Measurements from ENCODE around the gene HRH3.
A peak's percentile ranks its signal among the peaks of the same experiment; 100 is the strongest.

The HRH3 gene

GRCh38 chr20:62165762-62166399, 54.2 kb downstream of the HRH3 start:
- peak; percentile 85 for DNase-seq (ENCODE audit: low read depth)
- peak; percentile 86 for TF ChIP-seq MYC (IDR thresholded peaks at IDR 0.05; ENCODE audit: low read depth, low read length)
- no peak for TF ChIP-seq POLR2A (IDR thresholded peaks at IDR 0.05; ENCODE audit: extremely low read depth, insufficient read length)
- no peak for TF ChIP-seq CTCF (IDR thresholded peaks at IDR 0.05; ENCODE audit: low read depth, low read length)
- peak; percentile 68 for TF ChIP-seq MAX (IDR thresholded peaks at IDR 0.05; ENCODE audit: low read depth, low read length)
- H3K4me3 ChIP-seq (ENCODE audit: low read depth, low read length): no peak overlapping the region
